HG03095 (cell line): ENCODE results near the gene PROB1.
A peak's percentile ranks its signal among the peaks of the same experiment; 100 is the strongest.
"Not testable (repeated sequence)": the region's sequence is repeated elsewhere in the genome, so short reads cannot be mapped to it uniquely, and the experiment has no call there.

Source experiments
- ATAC-seq: cut with Tn5 transposase; IDR thresholded peaks from one replicate; pipeline ENCODE4 v1.9.1; 2021; ENCODE audit warnings: moderate library complexity; ENCODE audit not compliant: unreplicated experiment

The PROB1 gene, protein sequence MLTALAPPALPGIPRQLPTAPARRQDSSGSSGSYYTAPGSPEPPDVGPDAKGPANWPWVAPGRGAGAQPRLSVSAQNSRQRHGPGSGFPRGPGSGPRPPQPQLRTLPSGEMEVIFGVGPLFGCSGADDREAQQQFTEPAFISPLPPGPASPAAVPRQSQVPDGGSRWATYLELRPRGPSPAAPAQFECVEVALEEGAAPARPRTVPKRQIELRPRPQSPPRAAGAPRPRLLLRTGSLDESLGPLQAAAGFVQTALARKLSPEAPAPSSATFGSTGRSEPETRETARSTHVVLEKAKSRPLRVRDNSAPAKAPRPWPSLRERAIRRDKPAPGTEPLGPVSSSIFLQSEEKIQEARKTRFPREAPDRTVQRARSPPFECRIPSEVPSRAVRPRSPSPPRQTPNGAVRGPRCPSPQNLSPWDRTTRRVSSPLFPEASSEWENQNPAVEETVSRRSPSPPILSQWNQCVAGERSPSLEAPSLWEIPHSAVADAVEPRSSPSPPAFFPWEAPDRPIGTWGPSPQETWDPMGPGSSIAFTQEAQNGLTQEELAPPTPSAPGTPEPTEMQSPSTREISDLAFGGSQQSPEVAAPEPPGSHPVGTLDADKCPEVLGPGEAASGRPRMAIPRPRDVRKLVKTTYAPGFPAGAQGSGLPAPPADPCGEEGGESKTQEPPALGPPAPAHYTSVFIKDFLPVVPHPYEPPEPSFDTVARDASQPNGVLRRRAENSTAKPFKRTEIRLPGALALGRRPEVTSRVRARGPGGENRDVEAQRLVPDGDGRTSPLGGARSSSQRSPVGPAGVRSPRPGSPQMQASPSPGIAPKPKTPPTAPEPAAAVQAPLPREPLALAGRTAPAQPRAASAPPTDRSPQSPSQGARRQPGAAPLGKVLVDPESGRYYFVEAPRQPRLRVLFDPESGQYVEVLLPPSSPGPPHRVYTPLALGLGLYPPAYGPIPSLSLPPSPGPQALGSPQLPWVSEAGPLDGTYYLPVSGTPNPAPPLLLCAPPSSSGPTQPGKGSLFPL

GRCh38 chr5:139394654-139395566 is at the start of gene PROB1:
Gene PROB1, minus strand, starts transcription at chr5:139395104. Its CDS starts 23 bp downstream, at chr5:139395081.
- no peak for ATAC-seq

DNA sequence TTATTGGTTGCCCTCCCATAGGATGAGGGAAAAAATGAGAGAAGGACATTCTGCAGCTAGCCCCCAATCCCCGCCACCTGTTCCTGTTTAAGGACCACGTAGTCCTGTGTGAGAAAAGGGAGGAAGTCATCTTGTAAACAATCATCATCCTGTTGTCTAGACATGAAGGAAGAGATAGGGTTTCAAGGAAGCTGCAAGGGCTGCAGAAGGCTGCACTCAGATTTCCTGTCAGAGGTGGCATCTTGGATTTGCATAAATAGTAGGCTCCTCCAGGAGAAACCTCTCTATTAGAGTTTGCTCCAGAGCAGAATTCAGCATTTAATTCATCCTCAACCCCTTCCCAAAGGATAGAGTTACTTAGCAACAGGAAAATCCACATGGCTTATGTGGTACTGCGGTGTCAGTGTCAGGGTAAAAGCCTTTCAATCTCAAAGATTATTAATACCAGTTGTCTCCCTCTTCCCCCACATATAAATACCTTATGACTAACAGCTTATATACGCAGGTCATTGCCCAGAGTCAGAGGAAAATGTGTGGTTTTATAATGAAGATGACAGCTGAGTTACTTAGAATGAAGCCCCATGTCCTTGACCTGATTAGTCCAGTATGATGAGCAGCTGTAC is 49.0 kb upstream of the PROB1 start:
- ATAC-seq: no peak

DNA sequence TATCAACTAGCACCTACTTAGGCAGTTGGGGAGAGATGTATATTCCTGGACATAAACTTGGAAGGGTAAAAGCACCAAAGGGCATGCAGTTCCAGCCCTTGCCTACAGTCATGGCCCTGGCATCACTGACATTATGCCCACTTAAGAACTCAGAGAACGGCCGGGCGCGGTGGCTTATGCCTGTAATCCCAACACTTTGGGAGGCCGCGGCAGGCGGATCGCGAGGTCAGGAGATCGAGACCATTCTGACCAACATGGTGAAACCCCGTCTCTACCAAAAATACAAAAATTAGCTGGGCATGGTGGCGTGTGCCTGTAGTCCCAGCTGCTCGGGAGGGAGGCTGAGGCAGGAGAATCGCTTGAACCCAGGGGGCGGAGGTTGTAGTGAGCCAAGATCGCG is 45.5 kb upstream of the PROB1 start:
- not testable (repeated sequence) for ATAC-seq

- peak; percentile 88 for ATAC-seq
These were observed 44.4 kb upstream of the PROB1 start, which contains the start of gene DNAJC18 for GRCh38 chr5:139439013-139439903. Gene DNAJC18, minus strand, starts transcription at chr5:139439525. Its CDS starts 80 bp downstream, at chr5:139439445.

GRCh38 chr5:139438707-139439012 is 43.8 kb upstream of the PROB1 start:
- ATAC-seq: no peak

GRCh38 chr5:139435676-139436075 is 40.8 kb upstream of the PROB1 start:
- no peak for ATAC-seq

DNA sequence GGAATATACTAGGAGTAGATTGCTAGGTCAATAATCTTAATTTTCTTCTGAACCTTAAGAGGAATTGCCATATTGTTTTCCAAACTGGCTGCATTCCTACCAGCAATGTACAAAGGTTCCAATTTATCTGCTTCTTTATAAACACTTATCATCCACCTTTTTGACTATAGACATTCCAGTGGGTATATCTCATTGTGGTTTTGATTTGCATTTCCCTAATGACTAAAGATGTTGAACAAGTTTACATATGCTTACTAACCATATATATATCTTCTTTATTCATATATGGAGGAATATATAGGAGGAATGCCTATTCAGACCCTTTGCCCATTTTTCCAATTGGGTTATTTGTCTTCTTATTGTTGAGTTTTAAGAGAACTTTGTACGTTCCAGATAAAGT is 36.8 kb upstream of the PROB1 start:
- no peak for ATAC-seq

DNA sequence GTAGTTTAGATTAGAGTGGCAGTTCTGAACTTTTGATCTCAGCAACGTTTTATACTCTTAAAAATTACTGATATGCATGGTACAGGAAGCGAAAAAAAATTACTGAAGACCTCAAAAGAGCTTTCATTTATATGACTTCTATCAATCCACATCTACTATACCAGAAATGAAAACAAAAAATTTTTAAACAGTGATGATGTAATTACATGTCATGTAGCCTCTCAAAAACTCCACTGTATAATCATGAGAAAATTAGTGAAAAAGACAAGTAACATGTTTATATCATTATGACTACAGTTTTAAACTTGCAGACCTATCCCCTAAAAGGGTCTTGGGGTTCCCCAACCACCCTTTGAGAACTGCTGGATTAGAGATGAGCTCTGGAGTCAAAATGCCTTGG is 35.1 kb upstream of the PROB1 start:
- ATAC-seq: no peak

DNA sequence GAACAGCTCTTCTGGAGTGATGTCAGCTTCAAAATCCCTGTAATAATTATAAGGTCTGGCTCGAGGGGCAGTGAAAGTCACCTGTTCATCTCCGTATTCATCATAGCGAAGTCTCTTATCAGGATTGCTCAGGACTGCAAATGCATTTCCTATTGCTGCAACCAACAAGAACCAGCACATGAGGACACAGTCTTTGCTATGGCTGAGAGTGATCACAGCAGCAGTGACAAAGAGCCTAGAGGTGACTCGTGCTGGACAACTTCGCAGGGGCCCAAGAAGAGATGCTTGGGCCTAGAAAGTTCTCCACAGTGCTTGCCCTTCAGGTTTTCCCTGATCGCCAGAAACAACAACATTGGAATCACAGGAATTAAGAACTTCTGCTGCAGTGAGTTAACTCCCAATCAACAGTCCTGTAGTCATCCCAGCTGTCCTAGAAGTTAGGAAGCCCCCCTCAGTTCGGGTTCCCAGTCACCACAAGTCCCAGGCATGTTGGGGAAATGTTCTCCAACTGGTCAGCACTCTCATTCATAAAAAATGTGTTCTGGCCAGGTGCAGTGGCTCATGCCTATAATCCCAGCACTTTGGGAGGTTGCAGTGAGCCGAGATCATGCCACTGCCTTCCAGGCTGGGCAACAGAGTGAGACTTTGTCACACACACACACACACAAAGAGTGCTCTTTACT is 31.4 kb upstream of the PROB1 start:
- ATAC-seq: no peak

DNA sequence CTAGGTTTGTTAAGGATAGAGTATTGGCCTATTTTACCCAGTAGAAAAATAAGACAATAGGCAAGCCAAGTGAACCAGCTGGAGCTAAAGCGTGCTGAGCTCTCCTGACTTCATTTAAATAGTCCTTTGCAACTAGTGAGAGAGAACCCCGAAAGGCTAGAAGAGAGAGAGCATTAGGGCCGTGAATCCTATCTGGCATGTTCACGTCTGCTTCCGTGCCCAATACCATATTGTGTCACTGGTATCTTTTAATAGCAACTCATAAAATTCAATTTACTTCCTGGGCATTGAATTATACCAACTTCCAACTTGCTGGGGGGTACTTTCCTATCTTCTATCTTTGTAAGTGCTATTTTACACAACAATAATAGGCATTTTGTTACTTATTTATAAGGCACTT is 30.6 kb upstream of the PROB1 start:
- ATAC-seq: no peak

- no peak for ATAC-seq
These were observed 27.5 kb upstream of the PROB1 start for GRCh38 chr5:139422307-139422893.

DNA sequence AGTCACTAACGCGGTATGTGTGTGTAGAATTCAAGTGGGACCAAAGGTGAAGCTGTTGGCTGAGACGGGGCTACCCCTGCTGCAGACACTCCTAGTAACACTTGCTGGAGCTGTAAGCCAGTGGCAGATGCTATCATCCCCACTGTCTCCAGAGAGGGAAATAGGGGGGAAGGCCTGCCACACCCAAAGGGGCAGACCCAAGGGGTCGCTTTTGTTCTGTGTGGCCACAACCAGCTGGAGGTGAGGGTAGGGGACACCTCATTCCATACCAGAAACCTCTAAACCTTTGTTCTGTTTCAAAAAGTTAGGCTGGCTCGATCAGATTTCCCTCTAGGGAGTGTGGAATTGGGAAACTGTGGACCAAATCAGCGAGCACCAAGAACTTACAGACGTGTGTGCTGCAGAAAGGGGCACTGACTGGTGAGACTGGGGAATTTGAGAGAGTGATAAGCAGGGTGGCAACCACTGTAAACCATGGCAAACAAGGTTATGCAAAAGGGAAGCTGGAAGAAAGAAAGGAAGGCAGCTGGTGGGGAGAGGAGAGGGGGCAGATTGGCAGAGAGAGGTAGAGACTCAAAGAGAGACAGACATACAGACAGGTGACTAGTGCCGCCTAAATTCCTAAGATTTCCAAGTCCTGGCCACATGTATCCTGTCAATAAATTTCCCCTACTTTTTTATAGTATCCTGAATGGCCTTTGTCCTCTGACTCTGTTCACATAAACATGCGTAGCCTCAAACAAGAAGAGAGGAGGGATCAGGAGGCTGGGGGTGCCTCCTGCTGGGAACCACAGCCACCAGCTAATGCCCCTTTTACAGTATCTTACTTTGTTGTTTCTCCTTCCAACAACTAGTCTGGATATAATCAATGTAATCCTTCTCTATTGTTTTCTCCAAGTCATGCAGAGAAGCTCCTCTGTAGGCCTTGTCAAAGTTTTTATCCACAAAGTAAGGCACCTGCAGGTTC is 24.6 kb upstream of the PROB1 start:
- no peak for ATAC-seq

- no peak for ATAC-seq
These were observed 23.9 kb upstream of the PROB1 start for GRCh38 chr5:139418793-139419192.

DNA sequence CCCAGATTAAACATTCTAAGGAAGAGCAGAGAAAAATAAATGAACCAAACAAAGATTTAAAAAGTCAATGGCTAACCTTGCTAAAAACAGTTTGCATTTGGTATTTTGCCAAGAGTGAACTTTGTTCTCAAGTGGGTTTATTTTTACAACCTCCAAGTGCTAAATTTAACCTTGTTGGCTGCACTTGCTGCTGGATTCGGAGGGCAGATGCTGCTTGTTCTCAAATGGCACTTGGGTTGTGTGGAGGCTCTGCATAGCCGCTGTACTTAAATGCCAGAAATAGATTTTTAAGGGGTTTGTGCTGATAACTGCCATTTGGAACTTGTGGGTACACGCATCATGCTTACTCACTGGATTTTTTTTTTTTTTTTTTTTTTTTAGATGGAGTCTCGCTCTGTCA is 22.3 kb upstream of the PROB1 start:
- no peak for ATAC-seq

- ATAC-seq: no peak
These were observed 21.7 kb upstream of the PROB1 start for GRCh38 chr5:139416651-139417050.

- ATAC-seq: no peak
These were observed 21.0 kb upstream of the PROB1 start for GRCh38 chr5:139415869-139416268.

DNA sequence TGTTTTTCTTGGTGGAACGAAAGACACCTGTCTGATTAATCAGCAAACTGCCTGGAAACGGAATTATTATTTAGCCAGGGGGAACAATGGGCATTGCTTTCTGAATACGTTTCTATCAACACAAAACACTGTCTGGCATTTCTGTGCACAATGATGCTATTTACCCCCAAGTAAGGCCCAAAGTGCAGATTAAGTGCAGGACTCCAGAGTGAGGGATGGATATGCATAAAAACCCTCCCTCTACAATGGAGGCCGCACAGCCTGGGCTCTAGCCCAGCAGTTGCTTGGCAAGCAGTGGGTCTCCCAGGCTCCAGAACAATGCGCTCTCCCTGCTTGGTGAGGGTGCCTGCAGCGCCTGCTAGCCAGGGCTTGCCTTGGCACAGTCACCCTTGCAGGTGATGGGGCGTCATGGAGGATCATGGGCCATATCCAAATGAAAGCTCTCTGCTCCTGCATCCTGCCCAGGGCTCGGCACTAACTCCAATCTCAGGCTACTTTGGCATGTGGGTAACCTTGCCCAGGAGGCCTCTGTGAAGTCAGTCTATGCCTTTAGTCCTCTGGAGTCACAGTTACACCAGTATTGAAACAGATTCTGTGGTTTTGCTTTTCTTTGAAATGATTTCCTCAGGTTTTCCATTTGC is 20.4 kb upstream of the PROB1 start:
- ATAC-seq: no peak
